Activated CD8-positive, alpha-beta memory T cell treated with anti-CD3 and anti-CD28 coated beads, Interleukin-2, amount 10 ng/mL, durations not matched to agents 7 days and 5 days (primary cell): ENCODE data around the gene COL26A1. TPM values are rescaled to one million over a fixed set of nuclear protein-coding genes. Genes with fewer than 3 reads are reported as not detected.
A peak's percentile ranks its signal among the peaks of the same experiment; 100 is the strongest.
"Not testable (repeated sequence)": the region's sequence is repeated elsewhere in the genome, so short reads cannot be mapped to it uniquely, and the experiment has no call there.

Experiments
- ATAC-seq: fragments of 150-1000 bp; cut with Tn5 transposase; one replicate; pipeline ENCODE4 v1.10.0; 2021; ENCODE audit warnings: moderate library complexity
- CTCF ChIA-PET: fragments of 350-600 bp; sonication (Branson Sonifier 250); formaldehyde crosslinking; loops from one replicate; lab custom pipeline; 2021; ENCODE audit warnings: antibody characterized with exemption; lab: Charles Lee
- DNase-seq: peaks from one replicate; pipeline ENCODE4 v3.0.0-alpha.2; 2020
- H3K27ac Mint-ChIP-seq: one replicate; pipeline ENCODE4 v1.8.0; 2021; ENCODE audit warnings: mild to moderate bottlenecking, mixed read lengths
- H3K27me3 Mint-ChIP-seq: one replicate; pipeline ENCODE4 v1.8.0; 2021; ENCODE audit warnings: mixed read lengths
- H3K36me3 Mint-ChIP-seq: one replicate; pipeline ENCODE4 v1.8.0; 2021; ENCODE audit warnings: mild to moderate bottlenecking, mixed read lengths
- H3K4me1 Mint-ChIP-seq: one replicate; pipeline ENCODE4 v1.8.0; 2021; ENCODE audit warnings: mixed read lengths
- H3K4me3 Mint-ChIP-seq: one replicate; pipeline ENCODE4 v1.8.0; 2021; ENCODE audit warnings: mild to moderate bottlenecking, moderate library complexity, mixed read lengths
- H3K9me3 Mint-ChIP-seq: one replicate; pipeline ENCODE4 v1.8.0; 2022; ENCODE audit warnings: low read depth, mixed read lengths
- total RNA-seq, 2 experiments: library from RNA; stranded (reverse); gene quantifications; one replicate each; pipeline ENCODE4 v1.2.3, GENCODE V29; 2021

COL26A1 gene
- not detected for total RNA-seq

DNA sequence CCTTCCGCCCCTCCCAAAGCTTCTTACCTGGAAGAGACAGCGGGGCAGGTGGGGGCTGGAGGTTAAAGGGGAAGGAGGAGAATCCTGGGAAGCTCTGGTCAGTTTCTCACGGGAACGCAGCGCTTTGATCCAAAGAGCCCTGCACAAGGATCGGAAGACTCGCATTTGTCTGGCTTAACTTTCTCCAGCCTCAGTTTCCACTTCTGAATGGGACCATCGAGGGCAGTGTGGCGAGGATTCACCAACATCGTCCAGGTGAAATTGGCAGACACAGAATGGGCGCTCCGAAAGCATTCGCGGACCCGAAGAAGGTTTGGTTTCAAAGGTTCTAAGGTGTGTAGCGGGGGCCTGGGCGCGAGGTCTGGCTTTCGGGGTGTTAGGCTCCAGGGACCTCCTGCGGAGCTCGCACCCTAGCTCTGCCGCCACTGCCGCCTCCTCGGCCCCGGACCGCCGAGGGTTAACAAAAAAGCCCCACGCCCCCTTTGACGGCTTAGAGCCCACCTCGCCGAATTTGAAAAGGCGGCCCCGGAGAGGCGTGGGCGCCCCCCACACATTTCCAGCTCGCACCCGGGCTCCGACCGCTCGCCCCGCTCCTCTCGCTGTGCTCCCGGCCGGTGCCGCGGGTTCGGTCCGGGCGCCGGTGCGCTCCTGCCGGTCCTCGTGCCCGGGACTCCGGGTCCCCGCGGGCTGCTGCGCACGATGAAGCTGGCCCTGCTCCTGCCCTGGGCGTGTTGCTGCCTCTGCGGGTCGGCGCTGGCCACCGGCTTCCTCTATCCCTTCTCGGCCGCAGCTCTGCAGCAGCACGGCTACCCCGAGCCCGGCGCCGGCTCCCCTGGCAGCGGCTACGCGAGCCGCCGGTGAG is at the start of gene COL26A1:
Gene COL26A1, plus strand, starts transcription at position 542 of the 862 bp plus-strand sequence. Its CDS starts 158 bp downstream, at position 700.
- peaks cover 2% of the 10 kb centered on the region for H3K4me1 Mint-ChIP-seq
- H3K9me3 Mint-ChIP-seq, result no peaks in the 10 kb centered on the region
- ATAC-seq, result no peak
- no peak for DNase-seq
- no peak within 1 kb of the TSS for H3K27ac Mint-ChIP-seq
- H3K27me3 Mint-ChIP-seq, result peaks cover 38% of the 10 kb centered on the region
- CTCF ChIA-PET, result interaction anchor here (0.9 to 4.2 kb wide), 6 partner anchors 9 to 77 kb away, joined by 3 to 32 read pairs (median 4); no protein-coding TSS in a partner anchor
- H3K4me3 Mint-ChIP-seq, result no peak within 1 kb of the TSS
- no peaks in the 10 kb centered on the region for H3K36me3 Mint-ChIP-seq

- DNase-seq, result peak; percentile 67
- CTCF ChIA-PET, result interaction anchor here (0.6 to 2.4 kb wide), 15 partner anchors 9 to 189 kb away, joined by 3 to 18 read pairs (median 4); partner anchors contain the start of genes AP1S1 and SERPINE1
- peaks cover 12% of the 10 kb centered on the region for H3K36me3 Mint-ChIP-seq
These were observed 47.3 kb upstream of the COL26A1 start for GRCh38 chr7:101315336-101315735.

GRCh38 chr7:101319401-101319800 is 43.3 kb upstream of the COL26A1 start:
- H3K27ac Mint-ChIP-seq, result no peak overlapping the region
- ATAC-seq, result no peak
- DNase-seq, result no peak
- H3K9me3 Mint-ChIP-seq, result no peaks in the 10 kb centered on the region
- CTCF ChIA-PET, result interaction anchor here (2.3 kb wide), 1 partner anchor 29 kb away, joined by 5 read pairs; no protein-coding TSS in a partner anchor
- peaks cover 11% of the 10 kb centered on the region for H3K4me1 Mint-ChIP-seq
- no peaks in the 10 kb centered on the region for H3K27me3 Mint-ChIP-seq
- H3K4me3 Mint-ChIP-seq, result no peak overlapping the region
- no peaks in the 10 kb centered on the region for H3K36me3 Mint-ChIP-seq

More at GRCh38 chr7:101315336-101315735, 47.3 kb upstream of the COL26A1 start:
- H3K4me3 Mint-ChIP-seq, result no peak overlapping the region
- H3K4me1 Mint-ChIP-seq, result no peaks in the 10 kb centered on the region
- no peak overlapping the region for H3K27ac Mint-ChIP-seq
- ATAC-seq, result no peak
- no peaks in the 10 kb centered on the region for H3K27me3 Mint-ChIP-seq
- peaks cover 7% of the 10 kb centered on the region for H3K9me3 Mint-ChIP-seq

GRCh38 chr7:101321491-101322401 is 40.9 kb upstream of the COL26A1 start, which contains the start of gene IFT22:
TSS of gene IFT22 (minus strand) at chr7:101321812. CDS start at chr7:101321709, 103 bp downstream.
- Mint-ChIP-seq H3K27me3 (peaks cover 2% of the 10 kb centered on the region), H3K9me3 (no peaks in the 10 kb centered on the region), H3K4me3 (peak within 1 kb of the TSS; percentile 84), H3K4me1 (peaks cover 11% of the 10 kb centered on the region), H3K36me3 (no peaks in the 10 kb centered on the region), H3K27ac (peak within 1 kb of the TSS; percentile 75)
- CTCF ChIA-PET, result interaction anchor here (0.9 to 2.3 kb wide), 8 partner anchors 12 to 118 kb away, joined by 3 to 7 read pairs (median 4); partner anchors contain the start of gene FIS1
- ATAC-seq, result peak; percentile 96
- peak; percentile 93 for DNase-seq

- H3K36me3 Mint-ChIP-seq, result no peaks in the 10 kb centered on the region
- CTCF ChIA-PET, result no interaction called here
- H3K9me3 Mint-ChIP-seq, result no peaks in the 10 kb centered on the region
- no peak overlapping the region for H3K4me3 Mint-ChIP-seq
- peaks cover 8% of the 10 kb centered on the region for H3K4me1 Mint-ChIP-seq
- H3K27ac Mint-ChIP-seq, result no peak overlapping the region
- DNase-seq (no peak), ATAC-seq (no peak)
- peaks cover 2% of the 10 kb centered on the region for H3K27me3 Mint-ChIP-seq
These were observed 34.5 kb upstream of the COL26A1 start for GRCh38 chr7:101328159-101328558.

DNA sequence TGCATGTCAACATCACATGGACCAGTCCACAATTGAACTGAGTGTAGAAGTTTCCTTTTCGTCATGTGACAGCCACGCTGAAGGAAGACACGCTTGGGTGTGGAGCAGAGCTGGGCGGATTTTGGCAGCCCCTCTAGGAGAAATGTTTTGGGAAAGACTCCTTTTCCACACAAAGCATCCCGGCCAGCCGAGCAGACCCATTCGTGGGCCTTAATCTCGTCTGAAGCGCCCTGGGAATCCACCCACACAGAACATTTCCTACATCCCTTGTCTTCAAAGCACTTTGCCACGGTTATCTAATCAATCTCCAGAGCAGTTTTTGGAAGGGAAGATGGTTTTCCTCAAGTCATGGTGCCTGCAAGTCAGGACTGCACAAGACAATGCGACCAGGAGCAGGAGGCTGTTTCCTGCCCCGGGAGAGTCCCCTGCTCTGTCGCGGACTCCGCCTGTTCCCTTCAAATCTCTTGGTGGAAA is 32.6 kb upstream of the COL26A1 start:
- no peaks in the 10 kb centered on the region for H3K9me3 Mint-ChIP-seq
- H3K27me3 Mint-ChIP-seq, result peaks cover 4% of the 10 kb centered on the region
- no peaks in the 10 kb centered on the region for H3K36me3 Mint-ChIP-seq
- no peak overlapping the region for H3K27ac Mint-ChIP-seq
- H3K4me1 Mint-ChIP-seq, result peaks cover 14% of the 10 kb centered on the region
- H3K4me3 Mint-ChIP-seq, result no peak overlapping the region
- ATAC-seq (no peak), DNase-seq (no peak)
- CTCF ChIA-PET, result no interaction called here

- no peaks in the 10 kb centered on the region for H3K36me3 Mint-ChIP-seq
- peaks cover 5% of the 10 kb centered on the region for H3K27me3 Mint-ChIP-seq
- no peak for ATAC-seq
- no peak overlapping the region for H3K4me3 Mint-ChIP-seq
- no peak overlapping the region for H3K27ac Mint-ChIP-seq
- CTCF ChIA-PET, result interaction anchor here (2.6 kb wide), 1 partner anchor 17 kb away, joined by 18 read pairs; no protein-coding TSS in a partner anchor
- no peaks in the 10 kb centered on the region for H3K9me3 Mint-ChIP-seq
- H3K4me1 Mint-ChIP-seq, result peaks cover 14% of the 10 kb centered on the region
- no peak for DNase-seq
These were observed 30.6 kb upstream of the COL26A1 start for GRCh38 chr7:101332026-101332425.

- Mint-ChIP-seq H3K27ac (no peak overlapping the region), H3K36me3 (no peaks in the 10 kb centered on the region), H3K4me3 (no peak overlapping the region), H3K9me3 (no peaks in the 10 kb centered on the region), H3K4me1 (peaks cover 14% of the 10 kb centered on the region), H3K27me3 (peaks cover 5% of the 10 kb centered on the region)
- CTCF ChIA-PET, result interaction anchor here (1.1 to 2.6 kb wide), 3 partner anchors 13 to 78 kb away, joined by 3 to 18 read pairs (median 7); partner anchors contain the start of gene IFT22
- DNase-seq (no peak), ATAC-seq (no peak)
These were observed 28.8 kb upstream of the COL26A1 start for GRCh38 chr7:101333912-101334311.

DNA sequence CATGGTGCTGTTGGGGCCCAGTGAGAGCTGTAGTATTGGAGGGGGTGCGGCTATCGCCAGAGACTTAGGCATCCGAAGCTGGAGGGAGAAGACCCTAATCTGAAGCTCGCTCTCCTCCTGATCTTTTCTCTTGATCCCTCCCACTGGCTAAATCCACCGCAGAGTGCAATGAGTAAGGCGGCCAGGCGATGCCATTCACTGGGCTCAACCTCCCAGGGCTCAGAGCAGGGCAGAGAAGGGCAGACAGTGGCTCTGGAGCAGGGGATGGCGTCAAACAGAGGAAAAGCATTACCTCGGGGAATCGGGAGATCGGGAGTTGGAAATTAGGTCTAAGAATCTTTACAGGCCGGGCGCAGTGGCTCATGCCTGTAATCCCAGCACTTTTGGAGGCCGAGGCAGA is 22.3 kb upstream of the COL26A1 start:
- H3K36me3 Mint-ChIP-seq, result no peaks in the 10 kb centered on the region
- H3K4me3 Mint-ChIP-seq, result no peak overlapping the region
- no peak for DNase-seq
- no peak for ATAC-seq
- peaks cover 8% of the 10 kb centered on the region for H3K27me3 Mint-ChIP-seq
- CTCF ChIA-PET, result interaction anchor here (1.1 to 1.4 kb wide), 2 partner anchors 24 to 72 kb away, joined by 3 read pairs; no protein-coding TSS in a partner anchor
- no peaks in the 10 kb centered on the region for H3K4me1 Mint-ChIP-seq
- H3K9me3 Mint-ChIP-seq, result no peaks in the 10 kb centered on the region
- no peak overlapping the region for H3K27ac Mint-ChIP-seq

GRCh38 chr7:101342892-101343291 is 19.8 kb upstream of the COL26A1 start:
- H3K27ac Mint-ChIP-seq, result no peak overlapping the region
- H3K4me1 Mint-ChIP-seq, result no peaks in the 10 kb centered on the region
- no peak overlapping the region for H3K4me3 Mint-ChIP-seq
- H3K27me3 Mint-ChIP-seq, result peaks cover 5% of the 10 kb centered on the region
- DNase-seq (no peak), ATAC-seq (no peak)
- CTCF ChIA-PET, result no interaction called here
- H3K9me3 Mint-ChIP-seq, result no peaks in the 10 kb centered on the region
- no peaks in the 10 kb centered on the region for H3K36me3 Mint-ChIP-seq

DNA sequence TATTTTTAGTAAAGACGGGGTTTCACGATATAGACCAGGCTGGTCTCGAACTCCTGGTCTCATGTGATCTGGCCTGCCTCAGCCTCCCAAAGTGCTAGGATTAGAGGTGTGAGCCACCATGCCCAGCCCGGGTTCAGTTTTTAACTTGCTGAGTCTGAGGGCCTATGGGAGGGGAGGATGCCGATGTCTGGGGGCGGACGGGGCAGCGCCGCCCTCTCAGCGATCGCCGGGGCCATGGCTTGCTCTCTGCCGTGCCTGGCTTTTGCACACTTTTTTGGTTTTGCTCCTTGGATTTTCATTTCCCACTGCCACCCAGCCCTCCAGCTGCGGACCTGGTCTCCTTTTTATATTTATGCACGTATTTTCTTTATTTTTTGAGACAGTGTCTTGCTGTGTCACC is 15.2 kb upstream of the COL26A1 start:
- H3K36me3 Mint-ChIP-seq, result no peaks in the 10 kb centered on the region
- no peak for DNase-seq
- H3K4me3 Mint-ChIP-seq, result no peak overlapping the region
- H3K9me3 Mint-ChIP-seq, result no peaks in the 10 kb centered on the region
- H3K4me1 Mint-ChIP-seq, result peaks cover 10% of the 10 kb centered on the region
- CTCF ChIA-PET, result interaction anchor here (0.7 to 1.1 kb wide), 2 partner anchors 9 to 256 kb away, joined by 3 read pairs; no protein-coding TSS in a partner anchor
- no peaks in the 10 kb centered on the region for H3K27me3 Mint-ChIP-seq
- H3K27ac Mint-ChIP-seq, result no peak overlapping the region
- no peak for ATAC-seq

DNA sequence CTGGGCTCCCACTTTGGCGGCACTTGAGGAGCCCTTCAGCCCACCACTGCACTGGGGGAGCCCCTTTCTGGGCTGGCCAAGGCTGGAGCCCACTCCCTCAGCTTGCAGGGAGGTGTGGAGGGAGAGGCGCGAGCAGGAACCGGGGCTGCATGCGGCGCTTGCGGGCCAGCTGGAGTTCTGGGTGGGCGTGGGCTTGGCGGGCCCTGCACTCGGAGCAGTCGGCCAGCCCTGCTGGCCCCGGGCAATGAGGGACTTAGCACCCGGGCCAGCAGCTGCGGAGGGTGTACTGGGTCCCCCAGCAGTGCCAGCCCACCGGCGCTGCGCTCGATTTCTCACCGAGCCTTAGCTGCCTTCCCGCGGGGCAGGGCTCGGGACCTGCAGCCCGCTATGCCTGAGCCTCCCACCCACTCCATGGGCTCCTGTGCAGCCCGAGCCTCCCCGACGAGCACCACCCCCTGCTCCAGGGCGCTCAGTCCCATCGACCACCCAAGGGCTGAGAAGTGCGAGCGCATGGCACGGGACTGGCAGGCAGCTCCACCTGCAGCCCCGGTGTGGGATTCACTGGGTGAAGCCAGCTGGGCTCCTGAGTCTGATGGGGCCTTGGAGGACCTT is 14.1 kb upstream of the COL26A1 start:
- H3K4me3 Mint-ChIP-seq, DNase-seq, H3K9me3 Mint-ChIP-seq, H3K36me3 Mint-ChIP-seq, H3K27ac Mint-ChIP-seq, H3K27me3 Mint-ChIP-seq, ATAC-seq: not testable (repeated sequence)
- H3K4me1 Mint-ChIP-seq, result peaks cover 16% of the 10 kb centered on the region
- CTCF ChIA-PET, result interaction anchor here (1.1 kb wide), 1 partner anchor 255 kb away, joined by 3 read pairs; no protein-coding TSS in a partner anchor
